NCI-H82 treated with DMSO at 0.1 percent for 48 hours (cell line): Measurements from ENCODE around the gene PGAM5.
A peak's percentile ranks its signal among the peaks of the same experiment; 100 is the strongest.
"Not testable (repeated sequence)": the region's sequence is repeated elsewhere in the genome, so short reads cannot be mapped to it uniquely, and the experiment has no call there.

Source experiments
- DNase-seq: peaks from one replicate; lab custom pipeline; 2025; ENCODE audit not compliant: unreplicated experiment; lab: John Stamatoyannopoulos, UW

Gene PGAM5

GRCh38 chr12:132741620-132742019 lies 31.0 kb downstream of the PGAM5 start:
- no peak for DNase-seq

- DNase-seq, result no peak
Measured at GRCh38 chr12:132743831-132744230, 33.2 kb downstream of the PGAM5 start.

- DNase-seq, result no peak
Measured at GRCh38 chr12:132746613-132747012, 36.0 kb downstream of the PGAM5 start.

GRCh38 chr12:132747395-132747794 lies 36.8 kb downstream of the PGAM5 start:
- no peak for DNase-seq

GRCh38 chr12:132747896-132748295 lies 37.3 kb downstream of the PGAM5 start:
- no peak for DNase-seq

- no peak for DNase-seq
Measured at GRCh38 chr12:132748319-132748718, 37.7 kb downstream of the PGAM5 start.

- not testable (repeated sequence) for DNase-seq
Measured at GRCh38 chr12:132753670-132754069, 43.0 kb downstream of the PGAM5 start.

- no peak for DNase-seq
Measured at GRCh38 chr12:132754160-132754932, 43.7 kb downstream of the PGAM5 start.

- not testable (repeated sequence) for DNase-seq
Measured at GRCh38 chr12:132758825-132759224, 48.2 kb downstream of the PGAM5 start.

GRCh38 chr12:132759359-132759758 lies 48.7 kb downstream of the PGAM5 start:
- DNase-seq, result no peak

GRCh38 chr12:132761032-132761920 lies 50.6 kb downstream of the PGAM5 start, which contains the start of gene ANKLE2:
TSS of gene ANKLE2 (minus strand) at chr12:132761832. CDS start at chr12:132761798, 34 bp downstream.
- no peak for DNase-seq

- DNase-seq, result peak; percentile 55
Measured at GRCh38 chr12:132761921-132762583, 51.4 kb downstream of the PGAM5 start.

GRCh38 chr12:132764231-132764630 lies 53.6 kb downstream of the PGAM5 start:
- no peak for DNase-seq

GRCh38 chr12:132765361-132765760 lies 54.7 kb downstream of the PGAM5 start:
- no peak for DNase-seq

- DNase-seq, result no peak
Measured at GRCh38 chr12:132766380-132767085, 55.9 kb downstream of the PGAM5 start.

- DNase-seq, result no peak
Measured at GRCh38 chr12:132771126-132771838, 60.6 kb downstream of the PGAM5 start.
